ENCODE measurements around the gene LITAF.
"Not testable (repeated sequence)": the region's sequence is repeated elsewhere in the genome, so short reads cannot be mapped to it uniquely, and the experiment has no call there.

The LITAF gene

DNA sequence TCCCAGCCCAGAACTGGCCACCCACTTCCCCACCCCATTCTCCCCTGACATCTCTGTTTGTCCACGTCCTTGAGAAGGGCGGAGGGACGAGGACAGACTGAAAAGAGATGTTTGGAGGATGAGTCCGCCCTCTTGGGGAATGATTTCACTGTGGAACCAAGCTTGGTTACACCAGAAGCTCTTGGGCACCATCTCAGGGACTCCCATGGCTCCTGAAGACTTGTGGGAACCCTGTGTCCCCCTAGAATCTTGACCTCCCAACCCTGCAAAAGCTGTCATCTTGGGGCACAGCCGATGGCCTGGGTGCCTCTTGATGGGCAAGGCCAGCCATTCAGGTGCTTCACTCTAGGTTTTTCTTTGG lies 25.9 kb upstream of the LITAF start:
- Mint-ChIP-seq H3K4me1 (ENCODE audit: low read depth) (peaks cover 42% of the 10 kb centered on the region), H3K9me3 (ENCODE audit: low read depth) (no peaks in the 10 kb centered on the region), H3K27me3 (no peaks in the 10 kb centered on the region), H3K4me3 (no peak overlapping the region), H3K36me3 (no peaks in the 10 kb centered on the region), H3K27ac (no peak overlapping the region)

DNA sequence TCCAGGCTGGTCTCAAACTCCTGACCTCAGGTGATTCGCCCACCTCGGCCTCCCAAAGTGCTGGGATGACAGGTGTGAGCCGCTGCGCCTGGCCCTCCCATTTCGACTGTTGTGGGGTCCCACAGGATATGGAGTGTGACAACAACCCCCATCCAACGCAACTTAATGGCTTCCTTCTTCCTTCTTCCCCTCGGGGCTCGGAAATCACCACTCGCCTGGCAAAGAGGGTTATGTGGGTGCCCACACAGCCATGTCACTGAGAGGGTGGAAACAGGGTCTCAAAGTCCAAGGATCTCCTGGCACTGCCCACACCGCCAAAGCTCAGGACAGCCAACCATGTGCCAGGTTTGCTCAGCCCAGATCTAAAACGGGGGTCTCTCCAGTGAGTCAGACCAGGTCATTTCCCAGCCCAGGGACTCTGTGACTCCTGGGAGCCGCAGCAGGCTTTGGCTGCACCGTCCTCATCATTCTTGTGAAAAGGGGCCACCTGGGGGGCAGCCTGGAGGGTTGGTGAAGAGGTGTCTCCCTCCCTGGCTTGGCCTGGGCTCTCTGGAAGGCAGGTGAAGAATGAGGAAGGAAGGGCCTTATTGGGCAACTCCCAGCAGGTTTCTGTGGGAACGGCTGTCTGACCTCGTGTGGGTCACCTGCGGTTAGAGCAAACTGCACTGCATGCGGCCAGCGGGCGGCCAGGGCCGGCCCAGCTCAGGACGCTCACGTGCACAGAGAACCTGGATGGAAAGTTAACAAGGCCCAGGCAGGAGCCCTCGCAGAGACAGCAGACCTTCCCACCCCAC lies 25.3 kb upstream of the LITAF start:
- Mint-ChIP-seq H3K36me3 (no peaks in the 10 kb centered on the region), H3K27ac (no peak overlapping the region), H3K4me1 (ENCODE audit: low read depth) (peaks cover 40% of the 10 kb centered on the region), H3K9me3 (ENCODE audit: low read depth) (no peaks in the 10 kb centered on the region), H3K4me3 (no peak overlapping the region), H3K27me3 (no peaks in the 10 kb centered on the region)

DNA sequence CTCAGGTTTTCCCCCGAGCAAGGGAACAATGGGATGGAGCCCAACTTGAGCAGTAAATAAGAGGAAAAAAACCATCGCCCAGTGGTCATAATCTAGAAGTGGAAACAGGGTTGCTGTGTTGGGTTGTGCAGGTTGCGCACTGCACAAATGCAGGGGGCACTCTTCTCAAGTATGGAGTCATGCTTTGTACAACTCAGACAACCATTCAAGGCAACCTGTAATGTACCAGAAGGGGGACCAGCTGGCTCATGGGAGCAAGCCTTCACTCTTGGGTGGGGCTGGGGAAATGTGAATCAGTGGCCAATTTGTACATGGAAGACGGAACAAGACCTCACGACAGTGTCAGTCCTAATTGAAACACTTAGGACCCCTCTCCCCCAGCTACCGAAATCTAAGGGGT lies 23.9 kb upstream of the LITAF start:
- Mint-ChIP-seq H3K4me3 (no peak overlapping the region), H3K36me3 (no peaks in the 10 kb centered on the region), H3K27ac (no peak overlapping the region), H3K27me3 (no peaks in the 10 kb centered on the region), H3K9me3 (ENCODE audit: low read depth) (no peaks in the 10 kb centered on the region), H3K4me1 (ENCODE audit: low read depth) (peaks cover 28% of the 10 kb centered on the region)

DNA sequence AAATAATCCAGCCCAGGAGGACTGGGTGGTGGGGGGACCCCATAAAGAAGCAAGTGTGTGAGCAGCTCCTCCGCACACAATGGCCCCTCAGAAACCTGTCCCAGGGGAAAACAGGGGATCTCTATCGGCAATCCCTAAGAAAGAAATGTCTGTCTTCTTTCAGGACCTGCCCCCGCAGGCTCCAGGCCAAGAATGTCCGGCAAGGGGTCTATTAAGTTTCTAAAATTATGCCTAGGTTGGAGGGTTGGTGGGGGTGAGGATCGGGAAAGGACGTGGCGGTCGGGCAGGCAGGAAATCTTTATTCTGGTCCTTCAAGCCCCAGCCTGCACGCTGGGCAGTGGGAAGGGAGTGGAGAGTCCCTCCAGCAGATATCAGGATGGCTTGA lies 23.4 kb upstream of the LITAF start:
- no peak overlapping the region for H3K27ac Mint-ChIP-seq
- H3K27me3 Mint-ChIP-seq: no peaks in the 10 kb centered on the region
- no peaks in the 10 kb centered on the region for H3K36me3 Mint-ChIP-seq
- no peak overlapping the region for H3K4me3 Mint-ChIP-seq
- peaks cover 28% of the 10 kb centered on the region for H3K4me1 Mint-ChIP-seq (ENCODE audit: low read depth)
- H3K9me3 Mint-ChIP-seq (ENCODE audit: low read depth): no peaks in the 10 kb centered on the region

DNA sequence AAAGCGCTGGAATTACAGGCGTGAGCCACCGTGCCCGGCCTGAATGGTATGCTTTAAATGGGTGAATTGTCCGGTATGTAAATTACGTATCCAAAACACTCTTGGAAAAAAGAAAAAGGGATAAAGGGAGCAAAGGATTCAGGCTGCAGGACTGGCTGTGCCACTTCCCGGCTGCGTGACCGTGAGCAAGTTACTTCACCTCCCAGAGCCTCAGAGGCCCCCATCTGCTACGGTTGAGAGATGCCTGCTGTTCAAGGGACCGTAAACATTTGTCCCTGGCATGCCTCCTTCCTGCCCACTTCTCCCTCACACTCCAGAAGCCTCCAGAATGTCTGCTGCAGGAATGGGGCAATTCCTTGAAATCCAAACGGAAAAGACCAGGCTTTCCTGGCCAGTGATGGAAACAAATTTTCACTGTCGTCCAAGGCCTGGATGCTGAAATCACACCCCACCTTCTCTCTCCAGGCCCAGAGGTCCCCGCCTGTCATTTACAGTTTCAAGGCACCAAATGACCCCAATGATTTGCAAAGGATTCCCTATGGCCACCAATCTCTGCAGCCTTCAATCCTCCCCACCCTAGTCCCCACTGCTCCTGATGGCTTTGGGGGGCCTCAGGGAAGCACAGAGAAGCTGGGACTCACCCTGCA lies 22.9 kb upstream of the LITAF start:
- Mint-ChIP-seq H3K4me1 (ENCODE audit: low read depth) (peaks cover 23% of the 10 kb centered on the region), H3K36me3 (no peaks in the 10 kb centered on the region), H3K4me3 (no peak overlapping the region), H3K27ac (no peak overlapping the region), H3K9me3 (ENCODE audit: low read depth) (no peaks in the 10 kb centered on the region), H3K27me3 (no peaks in the 10 kb centered on the region)

DNA sequence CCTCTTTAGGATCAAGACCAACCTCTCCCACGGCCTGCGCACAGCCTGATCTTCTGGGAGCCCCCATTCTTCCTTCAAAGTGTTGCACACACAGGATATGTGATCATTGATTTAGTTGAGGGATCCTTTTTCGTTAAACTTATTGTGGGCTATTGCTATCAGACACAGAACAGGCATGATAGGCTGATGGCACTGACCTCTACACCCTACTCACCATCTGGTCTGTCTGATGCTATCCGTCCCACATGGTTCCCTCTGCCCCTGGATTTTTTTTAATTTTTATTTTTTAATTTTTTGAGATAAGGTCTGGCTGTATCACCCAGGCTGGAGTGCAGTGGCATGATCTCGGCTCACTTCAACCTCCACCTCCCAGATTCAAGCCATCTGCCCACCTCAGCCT lies 19.2 kb upstream of the LITAF start:
- Mint-ChIP-seq H3K27me3 (no peaks in the 10 kb centered on the region), H3K4me3 (no peak overlapping the region)

DNA sequence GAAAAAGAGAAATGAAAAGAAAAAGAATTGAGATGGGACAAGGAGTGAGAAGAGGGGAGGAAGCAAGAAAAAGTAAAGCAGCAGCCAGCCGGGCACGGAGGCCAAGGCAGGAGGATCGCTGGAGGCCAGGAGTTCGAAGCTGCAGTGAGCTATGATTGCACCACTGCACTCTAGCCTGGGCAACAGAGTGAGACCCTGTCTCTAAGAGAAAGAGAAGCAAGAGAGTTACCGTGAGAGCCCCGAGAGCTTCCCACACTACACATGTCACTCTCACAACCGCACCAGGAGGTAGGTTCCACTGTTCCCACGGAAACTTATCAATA lies 18.8 kb upstream of the LITAF start:
- H3K9me3 Mint-ChIP-seq (ENCODE audit: low read depth): no peaks in the 10 kb centered on the region
- H3K4me1 Mint-ChIP-seq (ENCODE audit: low read depth): peaks cover 13% of the 10 kb centered on the region

More for the DNA sequence above, 19.2 kb upstream of the LITAF start:
- Mint-ChIP-seq H3K36me3 (no peaks in the 10 kb centered on the region), H3K9me3 (ENCODE audit: low read depth) (no peaks in the 10 kb centered on the region), H3K27ac (no peak overlapping the region), H3K4me1 (ENCODE audit: low read depth) (peaks cover 13% of the 10 kb centered on the region)

DNA sequence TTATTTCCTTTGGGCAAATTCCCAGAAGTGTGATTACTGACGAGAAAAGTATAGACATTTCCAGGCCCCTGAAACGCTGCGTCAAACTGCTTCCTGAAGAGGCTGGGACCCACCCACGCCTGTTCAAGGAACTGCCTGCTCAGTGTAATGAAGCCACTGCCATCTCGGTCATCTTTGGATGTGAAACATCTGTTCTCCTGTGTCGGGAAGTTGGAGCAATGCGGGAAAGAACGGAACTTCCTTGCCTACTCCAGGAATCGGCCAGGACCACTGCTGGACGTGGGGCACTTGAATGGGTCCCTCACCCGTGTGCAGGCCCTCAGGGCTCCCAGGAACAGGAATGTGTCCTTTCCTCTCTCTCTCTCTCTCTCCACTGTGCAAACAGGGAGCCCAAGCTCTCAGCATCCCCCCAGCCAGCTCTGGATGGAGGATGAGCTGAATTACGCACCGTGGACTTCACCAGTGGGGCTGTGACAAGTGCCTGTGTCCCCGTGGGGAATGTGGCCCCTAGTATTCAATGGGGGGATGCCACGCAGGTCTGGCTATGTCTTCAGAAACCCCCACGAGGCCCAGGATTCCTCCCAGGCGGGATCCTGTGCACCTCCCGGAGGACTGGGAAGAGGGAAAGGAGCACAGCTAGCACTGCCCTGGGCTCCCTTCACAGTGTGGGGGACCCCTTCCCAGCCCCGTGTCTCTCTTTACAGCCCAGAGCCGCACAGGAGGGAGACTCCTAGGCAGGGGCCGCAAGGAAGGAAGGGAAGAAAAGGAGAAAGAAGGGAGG lies 18.3 kb upstream of the LITAF start:
- no peak overlapping the region for H3K4me3 Mint-ChIP-seq
- H3K27ac Mint-ChIP-seq: no peak overlapping the region
- peaks cover 10% of the 10 kb centered on the region for H3K4me1 Mint-ChIP-seq (ENCODE audit: low read depth)
- no peaks in the 10 kb centered on the region for H3K27me3 Mint-ChIP-seq
- no peaks in the 10 kb centered on the region for H3K9me3 Mint-ChIP-seq (ENCODE audit: low read depth)
- no peaks in the 10 kb centered on the region for H3K36me3 Mint-ChIP-seq

More for the DNA sequence above, 18.8 kb upstream of the LITAF start:
- H3K27ac Mint-ChIP-seq: no peak overlapping the region
- no peaks in the 10 kb centered on the region for H3K36me3 Mint-ChIP-seq
- H3K4me3 Mint-ChIP-seq: no peak overlapping the region
- H3K27me3 Mint-ChIP-seq: no peaks in the 10 kb centered on the region

DNA sequence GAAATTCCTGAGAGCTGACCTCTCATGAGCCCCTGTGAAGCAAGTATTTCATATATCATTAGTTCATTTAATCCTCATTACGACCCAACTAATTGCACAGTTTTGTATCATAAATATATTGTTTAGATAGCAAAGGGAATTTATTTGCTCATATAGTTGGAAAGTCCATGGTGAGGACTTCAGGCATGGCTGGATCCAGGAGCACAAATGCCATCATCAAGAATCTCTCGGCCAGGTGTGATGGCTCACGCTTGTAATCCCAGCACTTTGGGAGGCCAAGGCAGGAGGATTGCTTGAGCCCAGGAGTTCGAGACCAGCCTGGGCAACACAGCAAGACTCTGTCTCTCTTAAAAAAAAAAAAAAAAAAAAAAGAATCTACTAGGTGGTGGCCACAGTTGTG lies 17.6 kb upstream of the LITAF start:
- H3K9me3 Mint-ChIP-seq (ENCODE audit: low read depth); H3K4me3 Mint-ChIP-seq; H3K27me3 Mint-ChIP-seq; H3K27ac Mint-ChIP-seq; H3K4me1 Mint-ChIP-seq (ENCODE audit: low read depth); H3K36me3 Mint-ChIP-seq: not testable (repeated sequence)

DNA sequence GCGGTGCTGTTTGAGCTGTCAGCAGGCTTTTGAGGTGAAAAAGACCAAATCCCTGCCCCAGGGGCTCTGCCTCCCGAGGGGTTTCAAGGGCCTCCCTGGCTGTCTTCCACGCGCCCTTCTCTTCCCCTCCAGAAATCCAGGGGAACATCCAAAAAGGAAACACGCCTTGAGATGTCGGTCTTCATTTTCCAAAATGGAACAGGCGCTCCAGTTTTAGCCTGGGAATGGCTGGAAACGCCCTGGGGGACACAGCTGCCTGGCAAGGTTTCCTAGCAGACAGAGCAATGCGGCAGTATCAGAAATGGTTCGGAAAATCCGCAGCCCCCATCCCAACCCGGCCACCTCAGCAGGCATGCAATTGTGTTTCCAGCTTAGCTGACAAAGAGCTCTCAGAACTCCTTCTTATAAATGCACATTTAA lies 16.6 kb upstream of the LITAF start:
- Mint-ChIP-seq H3K27ac (no peak overlapping the region), H3K9me3 (ENCODE audit: low read depth) (no peaks in the 10 kb centered on the region), H3K4me1 (ENCODE audit: low read depth) (peaks cover 7% of the 10 kb centered on the region), H3K4me3 (no peak overlapping the region), H3K36me3 (no peaks in the 10 kb centered on the region), H3K27me3 (no peaks in the 10 kb centered on the region)

DNA sequence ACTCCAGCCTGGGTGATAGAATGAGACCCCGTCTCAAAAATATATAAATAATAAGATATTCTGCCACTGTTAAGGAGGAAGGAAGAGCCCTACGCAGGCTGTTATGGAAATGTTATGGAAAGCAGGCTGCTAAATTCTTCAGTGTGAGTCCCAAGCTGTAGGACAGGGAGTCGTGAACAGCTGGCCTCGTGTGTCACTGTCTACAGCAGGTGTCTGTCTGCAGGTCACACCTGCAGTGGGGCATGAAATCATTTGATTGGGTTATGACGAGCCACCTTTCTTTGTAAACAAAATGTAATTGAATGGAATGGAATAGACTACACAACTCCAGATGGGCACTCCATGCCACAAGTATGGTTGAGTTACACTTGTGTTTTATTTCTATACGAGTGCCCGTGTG lies 15.6 kb upstream of the LITAF start:
- H3K27ac Mint-ChIP-seq: no peak overlapping the region

DNA sequence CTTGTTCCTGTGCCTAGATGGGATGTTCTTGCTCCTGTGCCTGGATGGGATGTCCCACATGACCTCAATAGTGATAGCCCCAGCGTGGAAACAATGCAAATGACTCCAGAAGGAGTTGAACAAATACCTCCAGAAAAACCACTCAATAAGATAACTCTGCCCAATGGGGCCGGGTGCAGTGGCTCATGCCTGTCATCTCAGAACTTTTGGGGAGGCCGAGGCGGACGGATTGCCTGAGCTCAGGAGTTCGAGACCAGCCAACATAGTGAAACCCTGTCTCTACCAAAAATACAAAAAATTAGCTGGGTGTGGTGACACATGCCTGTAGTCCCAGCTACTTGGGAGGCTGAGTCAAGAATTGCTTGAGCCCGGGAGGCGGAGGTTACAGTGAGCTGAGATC lies 15.2 kb upstream of the LITAF start:
- no peaks in the 10 kb centered on the region for H3K27me3 Mint-ChIP-seq
- peaks cover 12% of the 10 kb centered on the region for H3K4me1 Mint-ChIP-seq (ENCODE audit: low read depth)
- H3K9me3 Mint-ChIP-seq (ENCODE audit: low read depth): no peaks in the 10 kb centered on the region
- no peaks in the 10 kb centered on the region for H3K36me3 Mint-ChIP-seq
- H3K27ac Mint-ChIP-seq: no peak overlapping the region
- H3K4me3 Mint-ChIP-seq: no peak overlapping the region

More for the DNA sequence above, 15.6 kb upstream of the LITAF start:
- H3K4me1 Mint-ChIP-seq (ENCODE audit: low read depth): peaks cover 8% of the 10 kb centered on the region
- no peaks in the 10 kb centered on the region for H3K36me3 Mint-ChIP-seq
- no peaks in the 10 kb centered on the region for H3K9me3 Mint-ChIP-seq (ENCODE audit: low read depth)
- H3K4me3 Mint-ChIP-seq: no peak overlapping the region
- H3K27me3 Mint-ChIP-seq: no peaks in the 10 kb centered on the region

DNA sequence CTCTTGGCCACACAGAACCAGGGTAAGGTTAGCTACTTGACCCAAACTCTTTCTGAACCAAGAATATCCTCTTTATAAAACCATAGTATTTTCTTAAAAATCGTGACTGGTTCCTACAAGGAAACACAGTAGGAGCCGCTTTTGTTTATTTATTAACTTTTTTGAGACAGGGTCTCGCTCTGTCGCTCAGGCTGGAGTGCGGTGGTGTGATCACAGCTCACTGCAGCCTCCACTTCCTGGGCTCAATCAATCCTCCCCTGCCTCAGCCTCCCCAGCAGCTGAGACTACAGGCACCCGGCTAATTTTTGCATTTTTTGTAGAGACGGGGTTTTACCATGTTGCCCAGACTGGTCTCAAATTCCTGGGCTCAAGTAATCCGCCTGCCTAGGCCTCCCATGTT lies 14.7 kb upstream of the LITAF start:
- H3K4me3 Mint-ChIP-seq: no peak overlapping the region
- no peaks in the 10 kb centered on the region for H3K27me3 Mint-ChIP-seq
- no peaks in the 10 kb centered on the region for H3K9me3 Mint-ChIP-seq (ENCODE audit: low read depth)
- H3K27ac Mint-ChIP-seq: no peak overlapping the region
- no peaks in the 10 kb centered on the region for H3K36me3 Mint-ChIP-seq
- H3K4me1 Mint-ChIP-seq (ENCODE audit: low read depth): peaks cover 15% of the 10 kb centered on the region

DNA sequence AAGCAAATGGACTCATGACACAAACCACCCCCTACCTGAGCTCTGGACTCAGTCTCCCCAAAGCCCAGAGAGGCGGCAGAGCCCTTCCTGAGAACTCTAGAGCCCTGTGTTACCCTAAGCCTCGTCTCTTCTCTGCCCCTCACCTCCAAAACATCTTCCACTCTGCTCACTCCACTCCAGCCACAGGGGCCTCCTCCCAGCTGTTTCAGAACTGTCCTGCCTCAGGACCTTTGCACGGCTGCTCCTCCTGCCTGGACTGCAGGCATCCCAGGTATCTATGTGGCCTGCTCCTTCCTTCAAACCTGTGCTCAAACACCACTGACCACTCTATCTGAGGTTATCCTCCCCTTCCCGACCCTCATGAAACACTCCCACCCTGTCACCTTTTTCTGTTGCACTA lies 12.9 kb upstream of the LITAF start:
- Mint-ChIP-seq H3K9me3 (ENCODE audit: low read depth) (no peaks in the 10 kb centered on the region), H3K4me1 (ENCODE audit: low read depth) (peaks cover 18% of the 10 kb centered on the region), H3K36me3 (no peaks in the 10 kb centered on the region), H3K4me3 (no peak overlapping the region), H3K27me3 (no peaks in the 10 kb centered on the region), H3K27ac (peak overlapping the region; percentile 61)

DNA sequence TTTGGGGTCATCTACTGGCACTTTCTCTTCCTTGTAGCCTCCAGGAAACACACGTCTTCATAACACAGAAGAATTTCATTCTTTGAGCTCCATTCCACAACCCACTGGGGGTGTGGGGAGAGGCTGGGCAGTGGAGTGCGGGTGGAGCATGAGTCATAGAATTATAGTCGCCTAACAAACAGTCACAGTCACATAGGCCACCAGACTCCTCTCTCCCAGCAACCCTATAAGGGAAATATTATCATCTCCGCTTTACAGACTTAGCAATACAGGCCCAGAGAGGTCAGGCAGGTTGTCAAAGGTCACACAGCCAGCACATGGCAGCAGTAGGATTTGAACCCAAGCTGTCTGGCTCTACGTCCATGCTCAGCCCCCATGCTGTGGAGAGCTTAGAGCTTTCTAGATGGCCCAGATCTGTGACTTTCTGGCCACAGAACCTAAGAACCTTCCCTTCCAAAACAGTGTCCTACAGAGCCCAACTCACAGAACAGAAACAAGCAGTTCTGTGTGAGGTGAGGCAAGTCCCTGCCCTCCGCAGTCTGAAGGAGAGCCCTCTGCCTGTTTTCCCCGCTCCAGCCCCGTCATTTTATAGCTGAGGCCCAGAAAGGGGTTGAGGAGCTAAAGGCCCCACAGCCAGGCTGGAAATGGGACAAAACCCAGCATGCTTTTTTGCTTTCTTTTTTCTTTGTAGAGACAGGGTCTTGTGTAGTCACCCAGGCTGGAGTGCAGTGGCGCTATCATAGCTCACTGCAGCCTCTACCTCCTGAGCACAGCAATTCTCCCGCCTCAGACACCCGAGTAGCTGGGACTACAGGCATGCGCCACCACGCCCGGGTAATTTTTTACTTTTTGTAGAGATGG lies 10.7 kb upstream of the LITAF start:
- Mint-ChIP-seq H3K36me3 (no peaks in the 10 kb centered on the region), H3K4me1 (ENCODE audit: low read depth) (peaks cover 18% of the 10 kb centered on the region), H3K9me3 (ENCODE audit: low read depth) (no peaks in the 10 kb centered on the region), H3K27ac (peak overlapping the region; percentile 72), H3K27me3 (no peaks in the 10 kb centered on the region), H3K4me3 (peak overlapping the region; percentile 4)

All from activated naive CD8-positive, alpha-beta T cell (primary cell).